ENCODE results near the gene USP31. TPM values are rescaled to one million over a fixed set of nuclear protein-coding genes. Genes with fewer than 3 reads are reported as not detected.

USP31 gene
- total and polyA plus RNA-seq, 2 of the 8 experiments (the other 6 are each of a cell fraction or from before 2014, with no cell fraction given): 6.7 to 19.0 TPM

DNA sequence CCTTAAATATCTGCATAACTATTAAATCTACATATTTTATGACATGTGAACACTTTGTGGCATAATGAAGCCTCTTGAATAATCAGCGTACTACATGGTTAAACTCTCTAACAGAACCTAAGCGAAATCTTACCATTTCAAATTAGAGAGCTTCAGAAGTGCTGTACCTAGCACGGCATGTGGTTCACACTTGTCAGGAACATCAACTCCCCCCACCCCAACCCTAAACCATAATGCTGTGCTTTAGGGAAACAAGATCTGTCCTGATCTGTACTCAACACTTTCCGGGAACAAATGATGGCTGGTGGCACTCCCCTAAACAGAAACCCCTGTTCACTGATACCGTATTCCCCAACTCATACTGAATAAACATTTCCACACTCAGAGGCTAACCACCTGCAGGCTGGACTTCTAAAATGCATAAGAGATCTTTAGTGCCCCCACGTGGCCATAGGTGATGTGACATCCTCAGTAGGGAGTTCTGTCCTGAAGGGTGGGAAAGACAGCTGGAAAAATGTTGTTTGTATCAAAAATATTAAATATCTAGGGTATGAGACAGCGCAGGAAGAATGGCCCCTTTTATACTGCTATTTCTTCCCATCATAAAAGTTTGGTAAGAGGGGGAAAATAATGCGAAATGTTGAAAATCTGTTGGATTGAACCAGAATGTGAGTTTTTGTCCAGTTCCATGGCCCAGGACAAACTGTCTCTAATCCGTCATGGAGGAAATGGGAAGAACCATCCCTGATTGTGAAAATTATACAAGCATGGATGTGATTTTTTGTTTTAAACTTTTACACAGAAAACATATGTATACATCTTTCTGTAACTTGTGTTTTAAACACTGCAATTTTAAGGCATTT lies 88.6 kb downstream of the USP31 start:
- Histone ChIP-seq H4K5ac (ENCODE audit: insufficient read length, low read depth, low read length) (no peak overlapping the region), H3K79me2 (ENCODE audit: control insufficient read depth in 1 of 2, insufficient read depth in 2 of 2, low read length in 2 of 2) (no peaks in the 10 kb centered on the region), H3K18ac (ENCODE audit: extremely low read depth, low read length) (no peak overlapping the region), H2BK20ac (ENCODE audit: low read length) (no peak overlapping the region), H3K9ac (replicated peaks in 1 of 4; ENCODE audit: extremely low read depth in 1 of 4, low read depth in 3 of 4, low read length in 3 of 4) (no peak overlapping the region), H3K23me2 (ENCODE audit: low read depth, low read length) (no peaks in the 10 kb centered on the region; the same call in 1 of the 2 replicates), H2AK5ac (ENCODE audit: low read depth, low read length) (no peak overlapping the region), H3K4ac (replicated peaks; ENCODE audit: insufficient read length, low read depth, low read length) (no peak overlapping the region), H3K27me3 (replicated peaks in 1 of 4; ENCODE audit: control insufficient read depth in 3 of 4, extremely low read depth in 1 of 4, insufficient read depth in 3 of 4, low read length in 3 of 4) (no peaks in the 10 kb centered on the region), H3K56ac (replicated peaks; ENCODE audit: insufficient read length, low read depth, low read length) (no peak overlapping the region), H2BK15ac (ENCODE audit: low read length) (no peak overlapping the region), H3K36me3 (ENCODE audit: control insufficient read depth in 2 of 4, insufficient read depth in 4 of 4, low read length in 3 of 4) (no peaks in the 10 kb centered on the region), H2BK5ac (ENCODE audit: low read depth, low read length) (no peak overlapping the region), H3K14ac (ENCODE audit: insufficient read length) (no peak overlapping the region), H3K23ac (ENCODE audit: insufficient read length) (no peak overlapping the region), H3K4me1 (replicated peaks in 1 of 4; ENCODE audit: control insufficient read depth in 3 of 4, insufficient read depth in 4 of 4, low read length in 3 of 4) (peaks cover 0 to 13% (median 8%) of the 10 kb centered on the region in 4 experiments; a peak in 3 of 7 replicates), H3K27ac (ENCODE audit: low read depth, low read length) (no peak overlapping the region), H2AFZ (ENCODE audit: low read length) (no peak overlapping the region), H2BK120ac (replicated peaks; ENCODE audit: low read depth, low read length) (no peak overlapping the region), H4K20me1 (replicated peaks in 1 of 2; ENCODE audit: control insufficient read depth in 1 of 2, insufficient read depth in 2 of 2, low read length in 2 of 2) (no peaks in the 10 kb centered on the region), H3K79me1 (ENCODE audit: low read depth, low read length) (no peaks in the 10 kb centered on the region), H3K9me3 (ENCODE audit: insufficient read depth in 2 of 2, low read depth in 1 of 2, low read length in 1 of 2) (no peaks in the 10 kb centered on the region), H3K4me2 (ENCODE audit: insufficient read depth in 1 of 2, low read depth in 2 of 2, low read length in 2 of 2) (no peak overlapping the region), H4K8ac (ENCODE audit: extremely low read depth, insufficient read depth, low read length) (no peak overlapping the region), H2BK12ac (ENCODE audit: low read depth, low read length) (no peak overlapping the region), H4K91ac (replicated peaks; ENCODE audit: insufficient read length, low read length) (no peak overlapping the region), H3K4me3 (ENCODE audit: extremely low read depth in 1 of 4, insufficient read depth in 2 of 4, low read depth in 3 of 4, low read length in 4 of 4) (no peak overlapping the region)
- DNase-seq (ENCODE audit: low read depth in 1 of 2, low spot score in 2 of 2) (peak; percentile 9 to 83), FAIRE-seq (peak; percentile 93)
- 48% methylated on average over 9 of the region's 9 CpGs; no CpG with 5 or more reads in 1 of the 2 experiments for WGBS, 2 experiments (ENCODE audit: extremely low coverage in 1 of 2, insufficient coverage in 1 of 2, insufficient read length in 1 of 2, insufficient replicate concordance in 2 of 2, low coverage in 1 of 2, low lambda C conversion rate in 2 of 2, missing lambda C conversion rate in 1 of 2)
- ChIA-PET CTCF (ENCODE audit: partially characterized antibody) (interaction anchor here (0.6 to 3.9 kb wide), 36 partner anchors 10 to 1951 kb away, joined by 3 to 22 read pairs (median 4); no protein-coding TSS in a partner anchor), POLR2A (ENCODE audit: partially characterized antibody) (interaction anchor here (1.4 kb wide), 1 partner anchor 160 kb away, joined by 4 read pairs; no protein-coding TSS in a partner anchor)
- TF ChIP-seq SP1 (IDR thresholded peaks at IDR 0.05; ENCODE audit: low read depth, low read length) (no peak), POLR2A (IDR thresholded peaks at IDR 0.05; ENCODE audit: control extremely low read depth in 1 of 2, low read depth in 2 of 2, low read length in 2 of 2) (no peak), NRF1 (IDR thresholded peaks at IDR 0.05; ENCODE audit: low read depth, low read length) (no peak), FOSL1 (IDR thresholded peaks at IDR 0.05; ENCODE audit: insufficient read depth, low read depth, low read length) (no peak), RAD21 (IDR thresholded peaks at IDR 0.05 in 1 of 2, conservative IDR thresholded peaks at IDR 0.05 in 1 of 2; ENCODE audit: low read depth in 2 of 2, low read length in 2 of 2) (peak; percentile 83 to 88)
- TF ChIP-seq, protein P1, sequence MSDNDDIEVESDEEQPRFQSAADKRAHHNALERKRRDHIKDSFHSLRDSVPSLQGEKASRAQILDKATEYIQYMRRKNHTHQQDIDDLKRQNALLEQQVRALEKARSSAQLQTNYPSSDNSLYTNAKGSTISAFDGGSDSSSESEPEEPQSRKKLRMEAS (IDR thresholded peaks at IDR 0.05): 0 out of 2 replicates have a peak, but pooled peaks have one; percentile 13
- TF ChIP-seq, protein P2, sequence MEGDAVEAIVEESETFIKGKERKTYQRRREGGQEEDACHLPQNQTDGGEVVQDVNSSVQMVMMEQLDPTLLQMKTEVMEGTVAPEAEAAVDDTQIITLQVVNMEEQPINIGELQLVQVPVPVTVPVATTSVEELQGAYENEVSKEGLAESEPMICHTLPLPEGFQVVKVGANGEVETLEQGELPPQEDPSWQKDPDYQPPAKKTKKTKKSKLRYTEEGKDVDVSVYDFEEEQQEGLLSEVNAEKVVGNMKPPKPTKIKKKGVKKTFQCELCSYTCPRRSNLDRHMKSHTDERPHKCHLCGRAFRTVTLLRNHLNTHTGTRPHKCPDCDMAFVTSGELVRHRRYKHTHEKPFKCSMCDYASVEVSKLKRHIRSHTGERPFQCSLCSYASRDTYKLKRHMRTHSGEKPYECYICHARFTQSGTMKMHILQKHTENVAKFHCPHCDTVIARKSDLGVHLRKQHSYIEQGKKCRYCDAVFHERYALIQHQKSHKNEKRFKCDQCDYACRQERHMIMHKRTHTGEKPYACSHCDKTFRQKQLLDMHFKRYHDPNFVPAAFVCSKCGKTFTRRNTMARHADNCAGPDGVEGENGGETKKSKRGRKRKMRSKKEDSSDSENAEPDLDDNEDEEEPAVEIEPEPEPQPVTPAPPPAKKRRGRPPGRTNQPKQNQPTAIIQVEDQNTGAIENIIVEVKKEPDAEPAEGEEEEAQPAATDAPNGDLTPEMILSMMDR (IDR thresholded peaks at IDR 0.05; ENCODE audit: control extremely low read depth in 1 of 3, insufficient read depth in 1 of 3, low read depth in 1 of 3, low read length in 3 of 3): peak; percentile 49 to 79 (median 73)
